Measurements from ENCODE around the gene NAT16. TPM values are rescaled to one million over a fixed set of nuclear protein-coding genes. Genes with fewer than 3 reads are reported as not detected.

Gene NAT16
- total and polyA plus RNA-seq, 4 donors, result 0.01 TPM; not detected in 3

DNA sequence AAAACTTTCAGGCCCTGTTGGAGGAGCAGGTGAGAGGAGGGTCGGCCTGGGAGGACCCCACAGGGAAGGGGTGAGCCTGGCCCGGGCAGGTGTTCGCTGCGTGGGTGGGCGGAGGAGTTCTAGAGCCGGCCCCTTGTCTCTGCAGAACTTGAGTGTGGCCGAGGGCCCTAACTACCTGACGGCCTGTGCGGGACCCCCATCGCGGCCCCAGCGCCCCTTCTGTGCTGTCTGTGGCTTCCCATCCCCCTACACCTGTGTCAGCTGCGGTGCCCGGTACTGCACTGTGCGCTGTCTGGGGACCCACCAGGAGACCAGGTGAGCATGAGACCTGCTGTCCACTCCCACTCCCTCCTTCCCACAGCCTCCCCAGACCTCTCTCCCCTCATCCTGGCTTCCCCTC is 43.4 kb upstream of the NAT16 start:
- ATAC-seq (ENCODE audit: insufficient read depth, low FRiP score) (no peak), DNase-seq (no peak)
- Histone ChIP-seq H3K36me3 (ENCODE audit: control insufficient read depth in 4 of 4, insufficient read depth in 4 of 4, low read length in 4 of 4) (peaks cover 0 to 44% (median 16%) of the 10 kb centered on the region in 4 donors), H3K9ac (ENCODE audit: insufficient read depth in 1 of 2, low read length in 2 of 2) (no peak overlapping the region), H3K4me1 (ENCODE audit: control insufficient read depth in 5 of 5, insufficient read depth in 5 of 5, low read length in 5 of 5) (peaks cover 0 to 7% (median 4%) of the 10 kb centered on the region in 5 donors), H3K9me3 (ENCODE audit: control insufficient read depth in 4 of 4, insufficient read depth in 3 of 4, low read length in 3 of 4) (no peaks in the 10 kb centered on the region), H3K27ac (ENCODE audit: low read depth in 1 of 2, low read length in 1 of 2) (no peak overlapping the region), H3K27me3 (ENCODE audit: control insufficient read depth in 3 of 3, insufficient read depth in 3 of 3, low read length in 2 of 3) (no peaks in the 10 kb centered on the region), H3K4me3 (no peak overlapping the region)
- 94 to 97% methylated on average over 15 of the region's 15 CpGs for WGBS, 2 donors
- TF ChIP-seq, protein P1, sequence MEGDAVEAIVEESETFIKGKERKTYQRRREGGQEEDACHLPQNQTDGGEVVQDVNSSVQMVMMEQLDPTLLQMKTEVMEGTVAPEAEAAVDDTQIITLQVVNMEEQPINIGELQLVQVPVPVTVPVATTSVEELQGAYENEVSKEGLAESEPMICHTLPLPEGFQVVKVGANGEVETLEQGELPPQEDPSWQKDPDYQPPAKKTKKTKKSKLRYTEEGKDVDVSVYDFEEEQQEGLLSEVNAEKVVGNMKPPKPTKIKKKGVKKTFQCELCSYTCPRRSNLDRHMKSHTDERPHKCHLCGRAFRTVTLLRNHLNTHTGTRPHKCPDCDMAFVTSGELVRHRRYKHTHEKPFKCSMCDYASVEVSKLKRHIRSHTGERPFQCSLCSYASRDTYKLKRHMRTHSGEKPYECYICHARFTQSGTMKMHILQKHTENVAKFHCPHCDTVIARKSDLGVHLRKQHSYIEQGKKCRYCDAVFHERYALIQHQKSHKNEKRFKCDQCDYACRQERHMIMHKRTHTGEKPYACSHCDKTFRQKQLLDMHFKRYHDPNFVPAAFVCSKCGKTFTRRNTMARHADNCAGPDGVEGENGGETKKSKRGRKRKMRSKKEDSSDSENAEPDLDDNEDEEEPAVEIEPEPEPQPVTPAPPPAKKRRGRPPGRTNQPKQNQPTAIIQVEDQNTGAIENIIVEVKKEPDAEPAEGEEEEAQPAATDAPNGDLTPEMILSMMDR (IDR thresholded peaks at IDR 0.05; ENCODE audit: control extremely low read depth, extremely low read depth), result no peak

DNA sequence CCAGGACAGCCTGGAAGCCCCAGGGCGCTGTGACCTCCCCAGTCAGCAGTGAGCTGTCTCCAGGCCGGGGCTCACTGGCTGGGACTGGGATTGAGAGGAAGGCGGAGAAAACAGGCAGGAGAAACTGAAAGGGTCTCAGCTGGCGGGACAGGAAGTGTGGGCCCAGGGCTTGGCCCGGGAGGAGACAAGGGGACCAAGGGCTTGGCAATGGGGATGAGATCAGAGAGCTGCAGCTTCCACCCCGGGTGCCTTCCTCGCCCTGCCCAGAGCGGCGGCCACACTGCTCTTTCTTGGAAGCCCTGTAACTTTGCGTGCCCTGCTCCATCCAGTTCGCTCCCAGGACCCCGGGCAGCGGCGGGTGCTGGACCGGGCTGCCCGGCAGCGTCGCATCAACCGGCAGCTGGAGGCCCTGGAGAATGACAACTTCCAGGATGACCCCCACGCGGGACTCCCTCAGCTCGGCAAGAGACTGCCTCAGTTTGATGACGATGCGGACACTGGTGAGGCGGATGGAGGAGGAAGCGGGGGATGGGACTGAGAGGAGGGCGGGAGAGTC is 42.3 kb upstream of the NAT16 start:
- H3K36me3 ChIP-seq (ENCODE audit: control insufficient read depth in 4 of 4, insufficient read depth in 4 of 4, low read length in 4 of 4), result peaks cover 0 to 40% (median 16%) of the 10 kb centered on the region in 4 donors
- ATAC-seq (ENCODE audit: insufficient read depth, low FRiP score), result no peak

DNA sequence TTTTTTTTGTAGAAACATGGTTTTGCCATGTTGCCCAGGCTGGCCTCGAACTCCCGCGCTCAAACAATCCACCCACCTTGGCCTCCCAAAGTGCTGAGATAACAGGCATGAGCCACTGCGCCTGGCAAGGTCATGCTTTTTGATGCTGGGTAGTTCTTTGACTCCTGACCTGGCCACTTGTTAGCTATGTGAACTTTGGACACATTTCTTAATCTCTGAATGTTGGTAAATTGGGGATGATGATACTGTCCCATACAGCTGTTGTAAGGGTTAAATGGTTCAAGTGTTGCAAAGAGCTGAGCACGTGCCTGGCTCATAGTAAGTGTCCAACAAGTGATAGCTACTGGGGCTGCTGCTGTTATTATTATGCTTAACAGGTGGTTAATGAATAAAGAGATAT is 40.2 kb upstream of the NAT16 start:
- Histone ChIP-seq H3K9ac (ENCODE audit: insufficient read depth in 1 of 2, low read length in 2 of 2) (no peak overlapping the region), H3K4me3 (no peak overlapping the region), H3K27me3 (ENCODE audit: control insufficient read depth in 3 of 3, insufficient read depth in 3 of 3, low read length in 2 of 3) (no peaks in the 10 kb centered on the region), H3K27ac (ENCODE audit: low read depth in 1 of 2, low read length in 1 of 2) (no peak overlapping the region), H3K4me1 (ENCODE audit: control insufficient read depth in 5 of 5, insufficient read depth in 5 of 5, low read length in 5 of 5) (peaks cover 0 to 18% (median 7%) of the 10 kb centered on the region in 5 donors), H3K36me3 (ENCODE audit: control insufficient read depth in 4 of 4, insufficient read depth in 4 of 4, low read length in 4 of 4) (peaks cover 0 to 36% (median 16%) of the 10 kb centered on the region in 4 donors), H3K9me3 (ENCODE audit: control insufficient read depth in 4 of 4, insufficient read depth in 3 of 4, low read length in 3 of 4) (no peaks in the 10 kb centered on the region)
- TF ChIP-seq, protein P1 (IDR thresholded peaks at IDR 0.05; ENCODE audit: control extremely low read depth, extremely low read depth), result no peak
- 84 to 91% methylated on average over 5 of the region's 5 CpGs for WGBS, 2 donors
- ATAC-seq (ENCODE audit: insufficient read depth, low FRiP score) (no peak), DNase-seq (no peak)

More for the DNA sequence above, 42.3 kb upstream of the NAT16 start:
- Histone ChIP-seq H3K9me3 (ENCODE audit: control insufficient read depth in 4 of 4, insufficient read depth in 3 of 4, low read length in 3 of 4) (no peaks in the 10 kb centered on the region), H3K27me3 (ENCODE audit: control insufficient read depth in 3 of 3, insufficient read depth in 3 of 3, low read length in 2 of 3) (no peaks in the 10 kb centered on the region), H3K4me3 (no peak overlapping the region), H3K4me1 (ENCODE audit: control insufficient read depth in 5 of 5, insufficient read depth in 5 of 5, low read length in 5 of 5) (peaks cover 0 to 10% (median 4%) of the 10 kb centered on the region in 5 donors), H3K9ac (ENCODE audit: insufficient read depth in 1 of 2, low read length in 2 of 2) (no peak overlapping the region), H3K27ac (ENCODE audit: low read depth in 1 of 2, low read length in 1 of 2) (no peak overlapping the region)
- no peak for DNase-seq
- 93 to 95% methylated on average over 27 of the region's 27 CpGs for WGBS, 2 donors
- TF ChIP-seq, protein P1 (IDR thresholded peaks at IDR 0.05; ENCODE audit: control extremely low read depth, extremely low read depth), result no peak
